H9 (cell line): Measurements from ENCODE around the gene CAMK2B. TPM values are rescaled to one million over a fixed set of nuclear protein-coding genes. Genes with fewer than 3 reads are reported as not detected.

ENCODE experiments used
- DNase-seq: peaks from one replicate; pipeline ENCODE4 v3.0.0-alpha.2; 2017
- H2AFZ ChIP-seq: one replicate; pipeline ENCODE4 v1.6.1; 2013; ENCODE audit warnings: mild to moderate bottlenecking, low read length, control low read depth, moderate library complexity
- H2AK5ac ChIP-seq: 2 replicates; pipeline ENCODE4 v1.6.1; 2013; ENCODE audit warnings: low read length, control low read depth, mixed read lengths; ENCODE audit not compliant: insufficient read length
- H2BK120ac ChIP-seq: one replicate; pipeline ENCODE4 v1.6.1; 2013; ENCODE audit warnings: low read depth, mild to moderate bottlenecking, low read length, control low read depth, inconsistent platforms; ENCODE audit not compliant: poor library complexity, severe bottlenecking
- H2BK12ac ChIP-seq: 2 replicates; pipeline ENCODE4 v1.6.1; 2013; ENCODE audit warnings: low read length, control low read depth, mixed read lengths, low read depth; ENCODE audit not compliant: insufficient read length
- H2BK15ac ChIP-seq: 2 replicates; pipeline ENCODE4 v1.6.1; 2013; ENCODE audit warnings: low read depth, low read length, control low read depth
- H2BK20ac ChIP-seq: one replicate; pipeline ENCODE4 v1.6.1; 2013; ENCODE audit warnings: low read depth, mild to moderate bottlenecking, low read length, control low read depth, inconsistent platforms; ENCODE audit not compliant: poor library complexity, severe bottlenecking
- H2BK5ac ChIP-seq: 2 replicates; pipeline ENCODE4 v1.6.1; 2013; ENCODE audit warnings: low read length, control low read depth, mixed read lengths; ENCODE audit not compliant: insufficient read length
- H3K14ac ChIP-seq: 2 replicates; pipeline ENCODE4 v1.6.1; 2013; ENCODE audit warnings: low read length, control low read depth; ENCODE audit not compliant: insufficient read depth
- H3K18ac ChIP-seq: 2 replicates; pipeline ENCODE4 v1.6.1; 2013; ENCODE audit warnings: low read depth, mild to moderate bottlenecking, mixed read lengths, low read length, control low read depth; ENCODE audit not compliant: insufficient read length
- H3K23ac ChIP-seq: 2 replicates; pipeline ENCODE4 v1.6.1; 2013; ENCODE audit warnings: low read length, control low read depth, mixed read lengths, low read depth; ENCODE audit not compliant: insufficient read length
- H3K23me2 ChIP-seq: 2 replicates; pipeline ENCODE4 v1.6.1; 2013; ENCODE audit warnings: low read depth, mild to moderate bottlenecking, mixed read lengths, low read length, control low read depth; ENCODE audit not compliant: insufficient read length, poor library complexity, severe bottlenecking
- H3K27ac ChIP-seq: 2 replicates; pipeline ENCODE4 v1.5.1; 2013; ENCODE audit warnings: low read length, control low read depth, mixed read lengths, low read depth; ENCODE audit not compliant: insufficient read length
- H3K27me3 ChIP-seq: 2 replicates; pipeline ENCODE4 v1.6.1; 2013; ENCODE audit warnings: low read length, control low read depth, inconsistent platforms; ENCODE audit not compliant: insufficient read depth
- H3K4ac ChIP-seq: 2 replicates; pipeline ENCODE4 v1.6.1; 2013; ENCODE audit warnings: low read depth, mild to moderate bottlenecking, control low read depth, inconsistent platforms, low read length, moderate library complexity
- H3K4me1 ChIP-seq: 2 replicates; pipeline ENCODE4 v1.6.1; 2013; ENCODE audit warnings: low read length, control low read depth, inconsistent platforms; ENCODE audit not compliant: insufficient read depth
- H3K4me2 ChIP-seq: 2 replicates; pipeline ENCODE4 v1.6.1; 2013; ENCODE audit warnings: low read length, control low read depth, mixed read lengths; ENCODE audit not compliant: insufficient read length, insufficient read depth
- H3K56ac ChIP-seq: 2 replicates; pipeline ENCODE4 v1.6.1; 2013; ENCODE audit warnings: low read depth, mild to moderate bottlenecking, mixed read lengths, low read length, control low read depth; ENCODE audit not compliant: insufficient read length
- H3K79me1 ChIP-seq: 2 replicates; pipeline ENCODE4 v1.6.1; 2013; ENCODE audit warnings: low read depth, mild to moderate bottlenecking, moderate library complexity, low read length, control low read depth, inconsistent platforms; ENCODE audit not compliant: insufficient read depth, poor library complexity, severe bottlenecking
- H3K79me2 ChIP-seq: 2 replicates; pipeline ENCODE4 v1.6.1; 2013; ENCODE audit warnings: low read length, control low read depth, inconsistent platforms; ENCODE audit not compliant: insufficient read depth
- H3K9ac ChIP-seq: 2 replicates; pipeline ENCODE4 v1.6.1; 2013; ENCODE audit warnings: low read length, control low read depth, mixed read lengths; ENCODE audit not compliant: insufficient read length; ENCODE audit errors: extremely low read depth
- H3K9me3 ChIP-seq: one replicate; pipeline ENCODE4 v1.6.1; 2013; ENCODE audit warnings: low read depth, low read length, inconsistent platforms; ENCODE audit not compliant: control insufficient read depth
- H3T11ph ChIP-seq: one replicate; pipeline ENCODE4 v1.6.1; 2013; ENCODE audit warnings: mild to moderate bottlenecking, low read length, control low read depth, inconsistent platforms
- H4K20me1 ChIP-seq: one replicate; pipeline ENCODE4 v1.6.1; 2013; ENCODE audit not compliant: control insufficient read depth, insufficient read length, insufficient read depth
- H4K5ac ChIP-seq: 2 replicates; pipeline ENCODE4 v1.6.1; 2013; ENCODE audit warnings: low read depth, mild to moderate bottlenecking, mixed read lengths, low read length, control low read depth; ENCODE audit not compliant: insufficient read length
- H4K8ac ChIP-seq: replicated peaks from 2 replicates; pipeline ENCODE4 v1.6.1; 2013; ENCODE audit warnings: low read length, control low read depth, mixed read lengths, low read depth; ENCODE audit not compliant: insufficient read length
- H4K91ac ChIP-seq: 2 replicates; pipeline ENCODE4 v1.6.1; 2013; ENCODE audit warnings: low read depth, mild to moderate bottlenecking, moderate library complexity, mixed read lengths, low read length, control low read depth; ENCODE audit not compliant: insufficient read length
- H3K27ac Mint-ChIP-seq, 3 experiments: 2 replicates in 2 of 3; 3 replicates in 1 of 3; pipeline ENCODE4 v1.8.0; 2020 to 2021; ENCODE audit warnings: mixed read lengths in 3 of 3, mild to moderate bottlenecking in 1 of 3, moderate library complexity in 1 of 3
- H3K27me3 Mint-ChIP-seq: 2 replicates; pipeline ENCODE4 v1.8.0; 2021; ENCODE audit warnings: low read depth, mild to moderate bottlenecking, moderate library complexity, mixed read lengths
- H3K36me3 Mint-ChIP-seq, 3 experiments: 2 replicates in 2 of 3; 3 replicates in 1 of 3; pipeline ENCODE4 v1.8.0; 2020 to 2021; ENCODE audit warnings: low read depth in 3 of 3, mixed read lengths in 3 of 3; ENCODE audit not compliant: insufficient read depth in 1 of 3
- H3K4me1 Mint-ChIP-seq, 2 experiments: 2 replicates each; pipeline ENCODE4 v1.8.0; 2020; ENCODE audit warnings: mixed read lengths in 2 of 2
- H3K4me3 Mint-ChIP-seq, 2 experiments: 2 replicates in 1 of 2; 3 replicates in 1 of 2; pipeline ENCODE4 v1.8.0; 2020 to 2021; ENCODE audit warnings: mild to moderate bottlenecking in 2 of 2, mixed read lengths in 2 of 2, moderate library complexity in 1 of 2
- H3K9me3 Mint-ChIP-seq, 2 experiments: 2 replicates in 1 of 2; 3 replicates in 1 of 2; pipeline ENCODE4 v1.8.0; 2020; ENCODE audit warnings: mild to moderate bottlenecking in 2 of 2, mixed read lengths in 2 of 2, moderate library complexity in 1 of 2
- CTCF ChIP-seq: fragments of 200-600 bp; sonication (generic); conservative IDR thresholded peaks from 3 replicates; pipeline ENCODE4 v1.8.0; 2021; ENCODE audit warnings: antibody characterized with exemption, mild to moderate bottlenecking
- WGBS: extraction: QIAGEN DNeasy Blood & Tissue Kit; methylation state at CpG from one replicate; pipeline ENCODE4 v1.1.7; 2013; ENCODE audit warnings: missing lambda C conversion rate, low lambda C conversion rate, mixed read lengths; ENCODE audit not compliant: insufficient read length; ENCODE audit errors: extremely low coverage; 5-methylcytosine and 5-hydroxymethylcytosine counted together
- total RNA-seq: library from RNA; stranded (reverse); gene quantifications from 2 replicates; pipeline ENCODE4 v1.2.1, GENCODE V29; 2021

Gene CAMK2B
- total RNA-seq, 1 experiment from 2014 or later = 0.17 TPM

GRCh38 chr7:44293561-44294324 lies 31.7 kb downstream of the CAMK2B start:
- Histone ChIP-seq H3K23ac (no peak overlapping the region), H3K27ac (no peak overlapping the region), H3K23me2 (no peaks in the 10 kb centered on the region), H3K4ac (no peak overlapping the region), H2BK12ac (no peak overlapping the region), H2BK120ac (no peak overlapping the region), H3K14ac (no peak overlapping the region), H3K79me1 (no peaks in the 10 kb centered on the region), H3K56ac (no peak overlapping the region), H3K79me2 (no peaks in the 10 kb centered on the region), H3K9me3 (no peaks in the 10 kb centered on the region), H2AK5ac (no peak overlapping the region), H2AFZ (no peak overlapping the region), H3K18ac (no peak overlapping the region), H4K20me1 (no peaks in the 10 kb centered on the region), H3K9ac (no peak overlapping the region), H4K5ac (no peak overlapping the region), H3T11ph (no peak overlapping the region), H4K8ac (no peak overlapping the region), H2BK15ac (no peak overlapping the region), H3K27me3 (no peaks in the 10 kb centered on the region), H3K4me2 (no peak overlapping the region), H2BK5ac (no peak overlapping the region), H4K91ac (no peak overlapping the region), H3K4me1 (no peaks in the 10 kb centered on the region), H2BK20ac (no peak overlapping the region)
- H3K36me3 Mint-ChIP-seq = no peaks in the 10 kb centered on the region
- H3K4me1 Mint-ChIP-seq = peaks cover 8 to 24% of the 10 kb centered on the region in 2 experiments; a peak in 3 of 4 replicates
- H3K4me3 Mint-ChIP-seq = no peak overlapping the region
- whole genome bisulfite sequencing = no CpG with 5 or more reads among the region's 17 CpGs
- H3K9me3 Mint-ChIP-seq = no peaks in the 10 kb centered on the region; a peak in 1 of 5 replicates
- H3K27me3 Mint-ChIP-seq = peaks cover 68% of the 10 kb centered on the region
- H3K27ac Mint-ChIP-seq = no peak overlapping the region
- no peak for TF ChIP-seq CTCF
- DNase-seq = peak; percentile 31
